GM21515 (cell line): ENCODE measurements around the gene NUTM2A.
"Not testable (repeated sequence)": the region's sequence is repeated elsewhere in the genome, so short reads cannot be mapped to it uniquely, and the experiment has no call there.

Experiments
- ATAC-seq: cut with Tn5 transposase; IDR thresholded peaks from one replicate; pipeline ENCODE4 v1.9.1; 2021; ENCODE audit not compliant: unreplicated experiment

The NUTM2A gene, protein sequence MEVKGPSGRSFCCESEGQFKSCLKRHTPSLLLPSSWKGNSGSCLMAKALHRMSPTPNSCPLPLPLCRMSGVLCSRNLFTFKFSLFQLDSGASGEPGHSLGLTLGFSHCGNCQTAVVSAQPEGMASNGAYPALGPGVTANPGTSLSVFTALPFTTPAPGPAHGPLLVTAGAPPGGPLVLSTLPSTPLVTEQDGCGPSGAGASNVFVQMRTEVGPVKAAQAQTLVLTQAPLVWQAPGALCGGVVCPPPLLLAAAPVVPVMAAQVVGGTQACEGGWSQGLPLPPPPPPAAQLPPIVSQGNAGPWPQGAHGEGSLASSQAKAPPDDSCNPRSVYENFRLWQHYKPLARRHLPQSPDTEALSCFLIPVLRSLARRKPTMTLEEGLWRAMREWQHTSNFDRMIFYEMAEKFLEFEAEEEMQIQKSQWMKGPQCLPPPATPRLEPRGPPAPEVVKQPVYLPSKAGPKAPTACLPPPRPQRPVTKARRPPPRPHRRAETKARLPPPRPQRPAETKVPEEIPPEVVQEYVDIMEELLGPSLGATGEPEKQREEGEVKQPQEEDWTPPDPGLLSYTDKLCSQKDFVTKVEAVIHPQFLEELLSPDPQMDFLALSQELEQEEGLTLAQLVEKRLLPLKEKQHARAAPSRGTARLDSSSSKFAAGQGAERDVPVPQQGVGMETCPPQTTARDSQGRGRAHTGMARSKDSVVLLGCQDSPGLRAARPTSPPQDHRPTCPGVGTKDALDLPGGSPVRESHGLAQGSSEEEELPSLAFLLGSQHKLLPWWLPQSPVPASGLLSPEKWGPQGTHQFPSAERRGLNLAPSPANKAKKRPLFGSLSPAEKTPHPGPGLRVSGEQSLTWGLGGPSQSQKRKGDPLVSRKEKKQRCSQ

DNA sequence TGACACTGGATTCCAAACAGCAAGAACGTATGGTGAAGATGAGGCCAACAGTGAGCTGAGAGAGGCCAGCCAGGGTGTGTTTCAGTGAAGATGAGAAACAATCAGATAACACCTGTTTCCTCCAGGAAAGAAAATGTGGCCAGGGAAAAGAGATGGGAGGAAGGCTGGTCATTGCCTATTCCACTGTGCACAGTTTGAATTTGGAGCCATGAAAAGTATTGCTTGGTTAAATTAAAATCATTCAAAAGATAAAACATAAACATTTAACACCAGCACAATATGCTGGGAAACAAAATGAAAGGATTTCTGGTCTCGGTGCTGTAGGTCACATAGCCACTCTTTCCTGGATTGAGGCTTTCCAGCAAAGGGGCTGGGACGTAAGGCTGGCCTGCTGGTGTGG is at the start of gene NUTM2A:
Gene NUTM2A, plus strand, starts transcription at position 301 of the 400 bp plus-strand sequence. CDS start 383 bp downstream, outside the sequence.
- ATAC-seq = not testable (repeated sequence)

- ATAC-seq = not testable (repeated sequence)
These were observed 47.7 kb upstream of the NUTM2A start for GRCh38 chr10:87177587-87177986.

- ATAC-seq = not testable (repeated sequence)
These were observed 40.8 kb upstream of the NUTM2A start for GRCh38 chr10:87184421-87184820.

DNA sequence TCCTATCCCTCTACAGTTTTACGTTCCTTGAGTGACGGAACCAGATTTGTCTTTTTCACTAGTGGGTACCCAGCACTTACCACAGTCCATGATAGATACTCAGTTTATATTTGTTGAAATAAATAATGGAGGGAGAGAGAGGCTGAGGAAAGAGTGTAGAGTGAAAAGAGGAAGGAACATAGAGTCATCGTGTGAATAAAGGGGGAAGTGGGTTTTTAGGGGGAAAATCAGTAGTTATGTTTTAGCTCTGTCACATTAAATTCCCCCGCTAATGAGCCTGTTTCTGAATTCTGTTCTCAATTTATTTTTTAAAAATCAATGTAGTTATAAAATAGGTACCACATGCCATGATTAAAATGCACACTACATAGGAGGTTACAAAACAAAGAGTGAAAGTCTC is 39.2 kb upstream of the NUTM2A start:
- ATAC-seq = not testable (repeated sequence)

DNA sequence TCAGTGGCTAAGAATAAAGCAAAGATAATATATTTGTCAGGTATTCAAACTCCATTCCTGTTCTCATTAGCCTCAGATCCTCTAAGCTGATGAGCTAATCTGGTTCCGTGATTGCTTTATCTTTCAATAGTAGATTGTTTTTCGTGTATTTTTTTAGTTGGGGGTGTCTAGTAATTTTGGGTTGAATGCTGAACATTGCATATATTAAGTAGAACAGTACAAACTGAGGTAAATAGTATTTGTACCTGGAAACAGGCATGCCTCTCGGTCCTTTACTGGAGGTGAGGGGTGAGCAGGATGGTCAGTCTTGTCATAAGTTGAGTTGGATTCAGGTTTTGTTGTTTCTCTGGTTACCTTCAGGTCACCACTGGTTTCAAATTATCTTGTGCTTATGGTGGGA is 37.7 kb upstream of the NUTM2A start:
- ATAC-seq = not testable (repeated sequence)

DNA sequence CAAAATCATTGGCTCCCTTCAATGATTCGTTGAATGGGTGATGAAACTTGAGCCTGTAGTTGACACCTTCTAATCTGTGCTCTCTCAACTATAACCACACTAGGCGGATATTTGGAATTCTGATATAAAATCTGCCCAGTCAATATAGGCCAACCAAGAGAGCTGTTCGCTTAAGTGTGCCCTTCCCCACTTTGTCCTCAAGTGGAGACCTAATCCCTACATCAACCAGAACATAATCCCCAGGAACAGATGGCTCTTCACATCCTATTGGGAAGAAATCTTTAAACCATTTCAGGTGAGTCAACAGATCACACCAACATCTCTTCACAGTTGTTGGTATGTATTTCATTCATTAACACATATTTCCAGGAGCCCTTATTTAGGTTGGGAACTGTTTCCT is 33.4 kb upstream of the NUTM2A start:
- ATAC-seq = not testable (repeated sequence)

DNA sequence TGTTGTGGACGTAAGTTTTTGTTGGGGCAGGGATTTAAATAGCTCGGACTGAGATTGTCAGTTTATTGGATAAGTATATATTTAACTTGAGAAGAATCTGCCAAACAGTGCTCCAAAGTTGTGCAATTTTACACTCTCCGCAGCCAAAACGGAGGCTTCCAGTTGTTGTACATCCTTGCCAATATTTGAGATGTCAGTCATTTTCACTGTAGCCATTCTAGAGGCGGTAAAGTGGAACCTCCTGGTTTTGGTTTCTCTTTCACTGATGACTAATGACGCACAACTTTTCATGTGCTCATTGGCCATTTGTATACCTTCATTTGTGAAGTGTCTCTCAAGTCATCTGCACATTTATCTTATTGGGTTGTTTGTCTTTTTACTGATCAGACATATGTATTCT is 24.3 kb upstream of the NUTM2A start:
- peak; percentile 50 for ATAC-seq

GRCh38 chr10:87204801-87205200 is 20.4 kb upstream of the NUTM2A start:
- ATAC-seq = not testable (repeated sequence)

- not testable (repeated sequence) for ATAC-seq
These were observed 18.3 kb upstream of the NUTM2A start for GRCh38 chr10:87206922-87207321.

DNA sequence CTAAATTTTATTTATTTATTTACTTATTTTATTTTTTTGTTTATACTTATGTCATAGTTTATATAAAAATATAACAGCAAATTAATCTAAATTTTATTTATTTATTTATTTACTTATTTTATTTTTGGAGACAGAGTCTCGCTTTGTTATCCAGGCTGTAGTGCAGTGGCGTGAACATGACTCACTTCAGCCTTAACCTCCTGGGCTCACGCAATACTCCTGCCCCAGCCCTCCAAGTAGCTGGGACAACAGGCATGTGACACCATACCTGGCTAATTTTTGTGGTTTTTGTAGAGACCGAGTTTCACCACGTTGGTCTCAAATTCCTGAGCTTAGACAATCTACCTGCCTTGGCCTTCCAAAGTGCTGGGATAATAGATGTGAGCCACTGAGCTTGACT is 14.9 kb upstream of the NUTM2A start:
- not testable (repeated sequence) for ATAC-seq

DNA sequence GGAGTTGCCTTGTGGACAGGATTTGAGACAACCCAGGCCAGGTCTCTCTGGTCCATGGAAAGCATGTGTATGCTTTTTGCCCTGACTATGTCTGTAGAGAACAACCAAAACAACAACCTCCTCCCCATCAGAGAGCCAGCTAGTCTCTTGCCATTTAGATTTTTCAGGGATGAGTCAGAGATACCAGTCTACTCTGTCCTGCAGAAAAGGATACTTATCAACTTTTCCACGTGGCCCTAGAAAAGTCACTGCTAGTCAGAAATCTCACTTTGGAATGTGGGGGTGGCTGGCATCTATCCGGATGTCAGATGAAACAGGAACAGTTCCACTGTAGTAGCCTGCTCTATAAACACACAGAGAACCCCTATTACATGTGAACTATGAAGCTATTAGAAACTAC is 13.4 kb upstream of the NUTM2A start:
- ATAC-seq = not testable (repeated sequence)

DNA sequence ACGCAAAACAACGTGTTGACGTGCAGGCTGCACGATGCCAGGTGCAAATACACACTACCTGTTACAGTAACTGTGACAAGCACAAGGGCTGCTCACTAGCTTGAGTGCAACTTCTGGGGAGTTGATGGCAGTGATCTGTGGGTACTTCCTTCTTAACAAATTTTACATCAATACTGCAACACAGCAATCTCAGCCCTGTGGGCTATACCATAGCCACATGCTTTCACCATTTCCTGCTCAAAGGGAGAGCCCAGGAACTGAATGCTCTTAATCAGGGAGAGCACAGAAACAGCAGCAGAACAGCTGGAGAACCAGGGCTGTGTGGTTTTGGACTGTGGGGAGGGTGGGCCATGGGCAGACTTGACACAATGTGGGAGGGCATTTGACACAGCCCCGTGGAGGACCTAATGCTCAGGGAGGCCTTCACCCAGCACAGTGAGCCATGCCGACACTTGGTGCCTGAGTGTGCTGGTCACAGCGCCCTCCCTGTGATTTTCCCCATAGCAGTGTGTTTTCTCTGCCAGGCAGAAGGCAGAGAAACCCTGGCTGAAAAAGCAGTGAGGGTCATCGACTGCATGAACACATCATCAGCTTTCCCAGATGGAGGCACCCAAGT is 12.0 kb upstream of the NUTM2A start:
- not testable (repeated sequence) for ATAC-seq

GRCh38 chr10:87213806-87214205 is 11.4 kb upstream of the NUTM2A start:
- ATAC-seq = not testable (repeated sequence)

DNA sequence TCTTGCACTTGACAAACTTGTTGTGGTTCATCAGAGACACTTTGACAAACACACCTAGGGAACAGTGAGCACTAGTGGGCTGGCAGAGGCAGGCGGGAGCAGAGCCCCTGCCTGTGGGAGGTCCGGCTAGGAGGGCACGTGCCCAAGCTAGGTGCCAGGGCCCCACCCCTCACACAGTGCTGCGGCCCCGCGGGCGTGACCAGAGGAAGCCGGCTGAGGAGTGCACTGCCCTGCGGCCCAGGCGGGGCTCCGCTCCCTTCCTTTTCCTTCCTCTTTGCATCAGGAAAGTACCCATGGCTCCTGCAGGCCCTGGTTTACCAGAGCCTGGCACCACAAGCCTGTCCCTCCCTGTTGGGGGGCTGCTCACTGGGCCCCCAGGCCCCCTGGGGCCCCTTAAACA is 9.1 kb upstream of the NUTM2A start:
- ATAC-seq = not testable (repeated sequence)

GRCh38 chr10:87219370-87219769 is 5.9 kb upstream of the NUTM2A start:
- ATAC-seq = not testable (repeated sequence)

DNA sequence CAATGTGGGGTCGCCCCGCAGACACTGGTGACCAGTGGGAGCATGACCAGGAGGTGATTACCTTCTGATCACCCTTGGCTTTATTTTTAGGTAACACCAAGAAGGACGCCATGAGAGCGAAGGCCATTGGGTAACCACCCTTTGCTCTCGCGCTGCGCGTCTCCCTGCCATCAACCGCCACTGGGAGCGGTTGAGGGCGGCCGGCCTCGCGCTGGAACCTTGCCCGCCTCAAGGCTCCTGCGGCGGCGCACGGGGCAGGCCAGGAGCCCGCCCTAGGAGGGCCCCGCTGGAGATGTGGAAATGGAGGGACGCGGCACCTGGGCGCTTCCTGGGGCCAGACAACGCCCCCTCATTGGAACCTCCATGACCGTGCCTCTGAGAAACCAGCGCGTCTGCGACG is 2.5 kb upstream of the NUTM2A start:
- not testable (repeated sequence) for ATAC-seq

DNA sequence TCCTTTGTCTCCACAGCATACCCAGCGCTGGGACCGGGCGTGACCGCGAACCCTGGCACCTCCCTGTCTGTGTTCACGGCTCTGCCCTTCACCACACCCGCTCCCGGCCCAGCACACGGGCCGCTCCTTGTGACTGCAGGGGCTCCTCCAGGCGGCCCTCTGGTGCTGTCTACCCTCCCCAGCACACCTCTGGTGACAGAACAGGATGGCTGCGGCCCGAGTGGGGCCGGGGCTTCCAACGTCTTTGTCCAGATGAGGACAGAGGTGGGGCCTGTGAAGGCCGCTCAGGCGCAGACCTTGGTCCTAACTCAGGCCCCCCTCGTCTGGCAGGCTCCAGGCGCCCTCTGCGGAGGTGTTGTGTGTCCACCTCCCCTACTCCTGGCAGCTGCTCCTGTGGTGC is 3.0 kb downstream of the NUTM2A start:
- not testable (repeated sequence) for ATAC-seq

DNA sequence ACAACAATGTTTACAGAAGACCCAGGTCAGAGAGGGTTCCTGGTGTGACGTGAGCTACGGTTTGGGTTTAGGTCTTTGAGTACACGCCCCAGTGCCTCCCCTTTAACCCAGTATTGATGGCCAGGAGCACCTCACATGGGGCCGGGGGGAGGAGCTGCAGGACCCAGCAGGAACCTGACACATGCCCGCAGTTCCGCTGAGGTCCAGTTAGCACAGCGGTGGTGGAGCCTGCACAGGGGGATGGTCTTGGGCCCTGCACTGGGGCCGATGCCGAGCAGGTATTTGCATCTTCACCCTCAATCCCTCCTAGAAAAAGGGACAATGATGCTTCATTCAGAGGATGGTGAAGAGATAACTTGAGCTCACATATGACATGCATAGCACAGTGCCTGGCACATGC is 4.0 kb downstream of the NUTM2A start:
- not testable (repeated sequence) for ATAC-seq

DNA sequence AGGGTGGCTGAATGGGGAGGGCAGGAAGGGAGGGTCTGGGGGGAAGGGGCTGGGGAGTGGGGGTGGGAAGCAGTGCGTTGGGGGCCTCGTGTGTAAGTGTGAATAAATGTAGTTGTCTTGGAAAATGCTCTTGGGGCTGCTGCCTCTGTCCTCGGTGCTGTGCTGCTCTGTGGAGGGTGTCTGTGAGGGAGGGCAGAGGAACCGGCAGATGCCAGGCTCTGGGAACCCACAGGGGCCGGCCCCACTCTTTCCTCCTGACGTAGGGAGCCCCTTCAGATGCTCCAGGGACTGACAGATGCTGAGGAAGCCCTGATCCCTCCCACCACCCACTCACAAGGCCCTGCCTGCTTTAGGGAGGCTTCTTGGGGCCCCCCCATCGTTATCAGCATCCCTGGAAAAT is 9.6 kb downstream of the NUTM2A start:
- not testable (repeated sequence) for ATAC-seq

DNA sequence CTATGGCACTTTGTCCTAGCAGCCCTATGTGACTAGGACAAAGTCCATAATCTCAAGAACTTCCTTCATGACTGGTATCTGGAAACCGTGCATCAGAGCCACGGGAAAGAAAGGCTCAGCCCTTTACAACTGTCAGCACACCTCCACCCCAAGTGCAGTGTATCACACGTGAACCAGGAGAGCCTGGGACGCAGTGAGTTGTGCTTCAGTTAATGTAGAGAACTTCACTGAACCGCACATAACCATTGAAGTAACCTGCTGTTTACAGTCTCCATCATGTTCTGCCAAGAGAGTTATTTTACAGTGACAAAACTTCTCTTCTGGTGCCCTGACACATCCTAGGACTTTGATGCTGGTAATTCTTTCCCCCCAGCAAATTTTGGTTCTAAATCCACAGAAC is 12.0 kb downstream of the NUTM2A start:
- not testable (repeated sequence) for ATAC-seq

GRCh38 chr10:87239346-87239808 is 14.1 kb downstream of the NUTM2A start:
- not testable (repeated sequence) for ATAC-seq
